Stimulated activated CD8-positive, alpha-beta memory T cell treated with anti-CD3 and anti-CD28 coated beads, Interleukin-7, amount 100 ng/mL, for 1 hour (primary cell): Measurements from ENCODE around the gene ZNF165.
"Not testable (repeated sequence)": the region's sequence is repeated elsewhere in the genome, so short reads cannot be mapped to it uniquely, and the experiment has no call there.

Experiments
- DNase-seq, 2 donors: peaks; one replicate each; pipeline ENCODE4 v3.0.0-alpha.2; 2020; ENCODE audit warnings: low read depth in 2 of 2

ZNF165 gene

GRCh38 chr6:28080381-28080630, at the start of gene ZNF165:
TSS of gene ZNF165 (plus strand) at chr6:28080568. CDS start at chr6:28085481, 4,913 bp downstream.
- not testable (repeated sequence) for DNase-seq

DNA sequence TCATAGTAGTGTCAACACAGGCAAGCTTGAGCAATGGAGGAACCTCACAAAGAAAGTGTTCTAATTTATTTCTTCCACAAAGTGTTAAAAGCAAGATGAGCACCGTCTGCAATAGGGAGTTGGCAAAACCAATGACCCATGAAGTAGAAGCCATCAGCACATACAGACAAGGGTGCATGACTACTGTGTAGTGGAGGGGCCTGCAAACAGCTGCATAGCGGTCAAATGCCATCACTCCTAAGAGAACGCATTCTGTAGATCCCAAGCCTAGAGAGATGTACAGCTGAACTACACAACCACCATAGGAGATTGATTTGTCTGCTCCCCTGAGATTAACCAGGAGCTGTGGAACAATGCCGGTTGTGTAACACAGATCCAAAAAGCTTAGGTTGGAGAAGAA, 26.8 kb upstream of the ZNF165 start:
- DNase-seq, result no peak

DNA sequence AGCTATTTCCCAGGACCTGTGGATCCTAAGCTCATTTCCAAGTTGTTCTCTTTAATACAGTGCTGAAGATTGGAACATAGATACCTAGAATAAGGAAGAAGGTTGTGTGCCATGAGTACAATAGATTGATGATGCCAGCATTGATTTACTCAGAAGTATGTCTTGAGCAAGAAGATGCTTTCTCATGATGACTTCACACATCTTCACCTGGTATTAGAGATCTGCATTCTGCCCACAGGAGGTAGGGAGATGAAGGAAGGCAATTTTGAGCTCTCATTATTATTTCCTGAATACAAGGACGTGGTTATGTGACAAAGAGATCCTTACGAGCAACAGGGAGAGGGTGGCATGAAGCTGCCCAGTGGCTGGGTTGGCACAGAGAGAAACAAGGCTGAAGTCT, 20.0 kb upstream of the ZNF165 start:
- no peak for DNase-seq

GRCh38 chr6:28064272-28064671, 16.1 kb upstream of the ZNF165 start:
- DNase-seq, result no peak

GRCh38 chr6:28068067-28068466, 12.3 kb upstream of the ZNF165 start:
- DNase-seq, result no peak

DNA sequence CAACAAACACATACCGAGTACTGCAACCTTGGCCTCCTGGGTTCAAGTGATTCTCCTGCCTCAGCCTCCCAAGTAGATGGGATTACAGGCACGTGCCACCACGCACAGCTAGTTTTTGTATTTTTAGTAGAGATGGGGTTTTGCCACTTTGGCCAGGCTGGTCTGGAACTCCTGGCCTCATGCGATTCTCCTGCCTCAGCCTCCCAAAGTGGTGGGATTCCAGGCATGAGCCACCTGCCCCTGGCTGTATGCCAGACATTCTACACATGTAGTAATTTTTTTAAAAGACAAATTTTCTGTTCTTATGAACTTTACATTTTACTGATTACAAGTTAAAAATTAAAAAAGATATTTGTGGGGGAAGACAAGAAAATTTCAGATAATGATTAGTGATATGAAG, 9.4 kb upstream of the ZNF165 start:
- DNase-seq, result not testable (repeated sequence)

DNA sequence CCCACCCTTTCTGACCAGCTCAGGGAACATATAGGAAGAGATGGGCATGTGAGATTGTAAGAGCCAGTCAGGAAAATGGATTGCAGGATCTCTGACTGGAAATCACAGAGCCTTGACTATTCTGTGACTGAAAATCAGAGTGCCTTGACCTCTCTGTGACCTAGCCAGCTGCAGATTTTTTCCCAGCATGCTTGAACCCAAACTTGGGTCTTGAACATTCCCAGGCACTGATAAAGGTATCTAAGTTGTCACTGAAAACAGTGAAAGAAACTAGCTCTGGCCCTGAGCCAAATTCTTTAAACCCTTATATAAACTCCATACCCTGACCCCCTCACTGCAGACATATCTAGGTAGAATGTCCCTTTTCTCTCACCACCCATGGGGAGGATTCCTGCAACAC, 2.3 kb upstream of the ZNF165 start:
- DNase-seq, result no peak

GRCh38 chr6:28078836-28079235, 1.5 kb upstream of the ZNF165 start:
- DNase-seq, result no peak

GRCh38 chr6:28080631-28081485, 490 bp downstream of the ZNF165 start:
- DNase-seq, result peak; percentile 81 to 84

DNA sequence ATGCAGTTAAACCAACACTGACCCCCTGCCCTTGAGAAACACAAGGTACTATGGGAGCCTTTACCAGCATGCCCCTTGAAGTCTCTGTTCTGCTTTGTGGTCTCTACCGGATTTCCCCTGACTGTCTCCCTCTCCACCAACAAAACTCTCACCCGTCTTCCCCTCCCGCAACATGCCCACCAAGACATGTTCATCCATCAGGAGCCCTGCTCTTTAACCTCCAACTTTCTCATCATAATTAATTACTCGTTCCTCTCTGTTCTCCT, 1.1 kb downstream of the ZNF165 start:
- peak in 1 of 2 donors; percentile 3 for DNase-seq

- no peak for DNase-seq
Observed at GRCh38 chr6:28082939-28083338, 2.6 kb downstream of the ZNF165 start.

GRCh38 chr6:28089054-28089453, 8.7 kb downstream of the ZNF165 start:
- DNase-seq, result no peak

DNA sequence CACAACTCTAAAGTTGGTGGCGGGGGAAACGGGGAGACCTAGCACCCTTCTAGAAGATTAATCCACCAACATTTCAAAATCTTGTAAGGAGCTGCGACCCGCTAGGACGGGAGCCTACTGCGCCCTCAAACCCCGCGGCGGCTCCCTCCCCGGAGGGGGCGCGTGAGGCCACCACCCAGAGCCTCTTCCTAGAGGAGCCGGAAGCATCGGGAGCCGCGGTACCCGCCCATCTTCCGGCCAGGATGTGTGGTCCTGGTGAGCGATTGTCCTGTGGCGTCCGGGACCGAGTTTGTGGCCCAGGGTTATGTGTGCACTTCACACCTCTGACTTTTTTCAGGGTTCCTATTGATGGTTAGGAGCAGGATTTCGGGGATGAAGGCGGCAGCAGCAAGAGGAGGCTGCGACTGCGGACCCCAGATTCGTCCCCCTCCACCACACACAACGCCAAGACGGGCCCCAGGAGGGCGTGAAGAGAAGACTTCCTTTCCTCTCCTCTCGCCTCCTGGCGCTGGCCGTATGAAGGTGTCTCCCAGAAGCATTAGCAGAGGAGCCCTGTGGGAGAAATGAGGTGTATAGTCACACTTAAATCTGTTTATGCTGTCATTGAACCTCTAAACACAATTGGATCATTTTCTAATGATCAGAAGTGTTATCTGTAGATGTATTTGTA, 10.7 kb downstream of the ZNF165 start:
- DNase-seq, result no peak

- DNase-seq, result not testable (repeated sequence)
Observed at GRCh38 chr6:28102222-28102621, 21.9 kb downstream of the ZNF165 start.

GRCh38 chr6:28102699-28103098, 22.3 kb downstream of the ZNF165 start:
- DNase-seq, result not testable (repeated sequence)

DNA sequence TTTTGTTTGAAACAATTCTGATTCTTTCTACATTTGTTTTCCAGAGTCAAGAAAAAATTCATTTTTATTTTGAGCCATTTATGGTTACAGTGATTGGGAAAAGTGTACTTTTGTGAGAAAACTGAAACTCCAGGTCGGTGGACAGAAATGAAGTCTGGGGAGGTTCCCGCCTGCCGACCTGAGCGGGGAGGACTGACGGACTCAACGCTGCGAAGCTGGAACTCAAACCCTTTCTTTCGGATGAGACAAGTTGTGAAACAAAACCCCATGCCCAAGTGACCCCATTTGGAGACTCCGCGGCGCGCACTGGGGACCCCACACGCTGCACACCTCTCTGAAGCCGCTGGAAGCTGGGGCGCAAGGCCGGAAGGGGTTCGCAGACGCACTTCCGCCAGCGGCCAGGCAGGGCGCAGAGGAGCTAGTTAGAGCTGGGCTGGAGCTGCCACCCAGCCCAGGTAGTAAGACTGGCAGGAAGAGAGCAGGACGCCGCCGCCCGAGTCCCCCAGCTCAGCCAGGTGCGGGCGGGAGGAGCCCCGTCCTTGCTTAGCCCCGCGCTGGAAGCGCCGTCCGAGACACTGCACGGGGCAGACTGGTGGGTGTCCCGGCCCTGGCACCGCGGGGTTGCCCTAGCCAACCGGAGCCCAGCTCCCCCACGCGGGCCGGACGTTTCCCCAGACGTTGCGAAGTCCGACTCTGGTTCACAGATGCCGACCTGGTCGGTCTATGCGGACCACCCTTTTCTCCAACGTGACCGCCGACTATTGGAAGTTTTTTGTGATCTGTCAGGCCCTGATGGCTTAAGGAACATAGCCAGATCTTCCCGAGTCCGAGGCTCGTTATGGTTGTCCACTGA, 24.2 kb downstream of the ZNF165 start:
- DNase-seq, result peak; percentile 67 to 69

GRCh38 chr6:28105245-28105639, 24.9 kb downstream of the ZNF165 start:
- DNase-seq, result no peak

GRCh38 chr6:28107506-28107905, 27.1 kb downstream of the ZNF165 start:
- DNase-seq, result no peak

DNA sequence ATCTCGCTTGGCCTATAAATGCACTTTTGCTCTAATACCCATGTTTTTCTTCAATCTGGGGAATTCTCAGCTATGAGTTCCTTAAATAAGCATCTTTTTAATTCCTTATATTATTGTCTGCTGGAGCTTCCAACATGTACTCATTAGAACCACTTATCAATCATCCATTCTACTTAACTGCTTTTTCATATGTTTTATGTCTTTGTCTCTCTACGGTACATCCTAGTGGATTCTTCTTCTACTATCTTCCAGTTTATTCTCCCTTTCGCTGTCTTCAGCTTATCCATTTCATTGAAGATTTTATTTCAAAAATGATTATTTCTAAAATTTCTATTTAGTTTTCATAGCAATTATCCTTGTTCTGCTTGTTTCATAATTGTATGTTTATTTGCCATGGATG, 31.6 kb downstream of the ZNF165 start:
- DNase-seq, result no peak

- no peak for DNase-seq
Observed at GRCh38 chr6:28115799-28116198, 35.4 kb downstream of the ZNF165 start.

GRCh38 chr6:28117386-28118050, 37.1 kb downstream of the ZNF165 start:
- no peak for DNase-seq

DNA sequence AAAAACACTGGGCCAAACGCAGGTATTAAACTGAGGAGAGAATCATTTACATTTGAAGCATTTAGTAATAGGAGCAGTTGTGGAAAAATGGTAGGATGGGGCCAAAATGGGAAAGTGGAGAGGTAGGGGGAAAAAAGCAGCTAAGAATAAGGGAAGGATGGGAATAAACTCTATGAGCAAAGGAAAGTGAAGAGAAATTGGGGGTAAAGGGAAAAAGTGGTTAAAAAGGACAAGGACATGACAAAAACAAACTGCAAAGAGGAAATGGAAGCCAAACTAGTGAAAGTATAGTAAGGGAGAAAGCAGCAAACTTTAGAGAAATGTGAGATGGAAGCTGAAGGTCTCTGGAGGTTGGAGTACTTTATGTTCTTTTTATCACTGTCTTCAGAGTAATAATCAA, 37.8 kb downstream of the ZNF165 start:
- DNase-seq, result no peak
